Ascending aorta (tissue), 2 donors: ENCODE measurements around the gene LRRC36. TPM values are rescaled to one million over a fixed set of nuclear protein-coding genes. Genes with fewer than 3 reads are reported as not detected.
A peak's percentile ranks its signal among the peaks of the same experiment; 100 is the strongest.

Experiments used
- DNase-seq, 2 donors: peaks; one replicate each; pipeline ENCODE4 v3.0.0-alpha.2; 2019; ENCODE audit warnings: low spot score in 2 of 2
- H3K27ac ChIP-seq, 2 donors: fragments of 200-600 bp; sonication (generic); one replicate each; pipeline ENCODE4 v1.5.1; 2016 to 2017; ENCODE audit warnings: mild to moderate bottlenecking in 1 of 2
- H3K27me3 ChIP-seq: fragments of 200-600 bp; sonication (generic); one replicate; pipeline ENCODE4 v1.5.1; 2017
- H3K36me3 ChIP-seq, 2 donors: fragments of 200-600 bp; sonication (generic); one replicate each; pipeline ENCODE4 v1.5.1; 2016
- H3K4me1 ChIP-seq, 2 donors: fragments of 200-600 bp; sonication (generic); one replicate each; pipeline ENCODE4 v1.5.1; 2016 to 2017; ENCODE audit warnings: mild to moderate bottlenecking in 1 of 2
- H3K4me3 ChIP-seq, 2 donors: fragments of 200-600 bp; sonication (generic); one replicate each; pipeline ENCODE4 v1.5.1; 2016 to 2017; ENCODE audit warnings: mild to moderate bottlenecking in 1 of 2
- H3K9me3 ChIP-seq, 2 donors: fragments of 200-600 bp; sonication (generic); one replicate each; pipeline ENCODE4 v1.5.1; 2016
- CTCF ChIP-seq, 3 experiments: fragments of 200-600 bp in 2 of 3; fragments of 450-650 bp in 1 of 3; sonication (generic) in 2 of 3; IDR thresholded peaks; one replicate each; pipeline ENCODE4 v1.5.1; 2016 to 2019; ENCODE audit warnings: antibody characterized with exemption in 3 of 3, mild to moderate bottlenecking in 1 of 3, moderate library complexity in 1 of 3
- intact Hi-C: fragments of 100-400 bp; cut with DNase I; formaldehyde crosslinking; loops from one replicate; pipeline ENCODE4 v1.15.1; 2023
- total RNA-seq: library from RNA; depleted of rRNA; stranded (reverse); fragments of >200 nt; gene quantifications from one replicate; pipeline ENCODE4 v1.1.0, GENCODE V29; 2016

The LRRC36 gene
- total RNA-seq, 1 donor from 2014 or later = not detected

DNA sequence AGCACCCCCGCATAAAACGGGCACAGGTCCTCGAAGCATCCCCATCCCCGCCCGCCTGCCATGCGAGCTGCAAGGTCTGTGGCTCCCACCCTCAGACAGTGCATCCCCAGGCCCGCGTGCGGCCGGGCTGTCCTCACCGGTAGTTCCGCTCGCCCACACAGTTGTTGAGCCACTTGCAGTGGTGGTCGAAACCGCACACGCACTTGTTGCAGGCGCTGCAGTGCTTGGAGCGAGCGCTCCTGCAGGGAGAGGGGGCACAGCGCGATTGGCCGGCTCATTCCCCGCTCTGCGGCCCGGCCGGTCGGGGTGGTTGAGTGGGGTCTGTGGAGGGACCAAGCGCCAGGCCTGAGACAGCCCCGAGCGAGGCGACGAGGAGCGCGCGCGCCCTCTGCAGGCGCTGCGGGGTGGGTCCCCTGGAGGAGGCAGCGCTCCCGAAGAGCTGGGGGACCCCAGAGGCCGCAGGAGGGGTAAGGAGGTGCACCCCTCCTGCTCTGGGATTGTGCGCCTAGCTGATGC, 72.7 kb downstream of the LRRC36 start:
- no peaks in the 10 kb centered on the region for H3K9me3 ChIP-seq
- intact Hi-C loops = loop anchor here (10.0 kb wide), 1 partner anchor 114 kb away; no protein-coding TSS in a partner anchor
- DNase-seq = no peak
- H3K4me3 ChIP-seq = no peak overlapping the region
- no peaks in the 10 kb centered on the region for H3K36me3 ChIP-seq
- peaks cover 6% of the 10 kb centered on the region for H3K27me3 ChIP-seq
- H3K4me1 ChIP-seq = peaks cover 4 to 16% of the 10 kb centered on the region in 2 donors
- TF ChIP-seq CTCF (IDR thresholded peaks at IDR 0.05) = peak; percentile 55 to 77 (median 65)
- H3K27ac ChIP-seq = no peak overlapping the region

DNA sequence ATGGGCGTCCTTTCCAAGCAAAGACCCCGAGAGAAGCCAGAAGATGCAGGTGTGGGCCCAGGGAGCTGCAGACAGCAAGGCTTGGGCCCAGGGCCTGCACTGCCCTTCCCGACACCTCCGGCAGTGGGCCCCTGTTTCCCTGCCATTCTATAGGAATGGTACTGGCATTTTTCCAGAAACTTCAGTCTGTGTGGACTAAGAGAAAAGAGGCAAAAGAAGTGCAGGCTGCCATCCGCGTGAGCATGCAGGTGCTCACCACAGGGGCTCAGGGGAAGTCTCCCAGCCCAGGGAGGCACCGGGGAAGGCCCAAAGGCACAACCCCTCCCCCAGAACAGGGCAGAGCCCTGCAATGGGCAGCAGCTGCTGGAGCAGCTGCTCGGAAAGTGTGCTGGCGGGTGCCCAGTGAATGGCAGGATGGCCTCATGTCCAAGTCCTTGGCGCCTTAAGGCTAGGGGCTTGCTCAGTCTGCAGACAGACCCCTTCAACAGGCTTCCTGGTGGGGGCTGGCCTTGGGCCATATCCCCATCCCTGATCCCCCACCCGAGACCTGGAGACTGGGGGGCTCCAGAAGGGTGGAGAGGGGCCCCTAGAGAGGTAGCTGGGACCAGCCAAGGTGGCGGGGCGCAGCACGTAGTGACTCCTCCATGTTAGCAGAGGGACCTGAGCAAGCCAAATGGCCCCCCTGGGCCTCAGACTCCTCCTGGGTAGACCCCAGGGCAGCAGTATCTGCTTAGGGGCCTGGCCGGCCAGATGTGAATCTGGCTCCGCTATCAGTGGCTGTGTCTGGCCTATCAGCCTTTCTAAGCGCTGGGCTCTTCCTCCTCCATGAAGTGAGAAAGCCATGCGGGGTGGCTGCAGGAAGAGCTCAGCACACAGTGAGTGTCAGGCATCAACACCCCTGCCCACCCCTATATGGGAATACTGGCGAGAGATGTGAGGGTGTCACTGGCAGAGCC, 73.4 kb downstream of the LRRC36 start:
- H3K4me3 ChIP-seq = no peak overlapping the region

DNA sequence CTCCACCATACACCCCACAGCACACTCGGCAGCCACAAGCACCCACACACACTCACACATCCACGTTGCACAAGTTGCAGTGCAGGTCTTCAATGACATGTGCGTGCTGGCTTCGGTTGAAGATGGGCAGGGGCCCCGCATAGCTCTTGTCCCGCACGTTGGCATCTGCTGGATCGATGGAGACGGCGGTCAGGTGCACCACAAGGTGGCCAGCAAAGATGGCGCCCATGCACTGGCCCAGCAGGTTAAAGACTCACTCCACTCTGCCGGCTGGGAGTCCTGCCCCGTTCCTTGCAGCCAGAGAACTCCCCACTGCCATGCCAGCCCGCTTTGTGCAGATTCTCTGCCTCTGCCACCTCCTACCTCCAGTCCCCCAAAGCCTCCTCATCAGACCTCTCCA, 74.3 kb downstream of the LRRC36 start:
- H3K27ac ChIP-seq = no peak overlapping the region
- DNase-seq = no peak

More for the DNA sequence above, 73.4 kb downstream of the LRRC36 start:
- intact Hi-C loops = loop anchor here (10.0 kb wide), 1 partner anchor 115 kb away; no protein-coding TSS in a partner anchor
- no peaks in the 10 kb centered on the region for H3K36me3 ChIP-seq
- H3K4me1 ChIP-seq = peaks cover 3 to 12% of the 10 kb centered on the region in 2 donors
- peak in 1 of 3 experiments; percentile 6 for TF ChIP-seq CTCF (IDR thresholded peaks at IDR 0.05)
- H3K27me3 ChIP-seq = peaks cover 3% of the 10 kb centered on the region
- no peak for DNase-seq
- no peak overlapping the region for H3K27ac ChIP-seq
- no peaks in the 10 kb centered on the region for H3K9me3 ChIP-seq

GRCh38 chr16:67403976-67404555, 77.5 kb downstream of the LRRC36 start:
- Histone ChIP-seq H3K9me3 (no peaks in the 10 kb centered on the region), H3K27ac (no peak overlapping the region), H3K27me3 (no peaks in the 10 kb centered on the region), H3K36me3 (no peaks in the 10 kb centered on the region), H3K4me1 (peaks cover 0 to 6% of the 10 kb centered on the region in 2 donors), H3K4me3 (no peak overlapping the region)
- intact Hi-C loops = no loop called here
- DNase-seq = no peak
- no peak for TF ChIP-seq CTCF (IDR thresholded peaks at IDR 0.05)

More for the DNA sequence above, 74.3 kb downstream of the LRRC36 start:
- H3K4me3 ChIP-seq = no peak overlapping the region
- H3K9me3 ChIP-seq = no peaks in the 10 kb centered on the region
- intact Hi-C loops = no loop called here
- no peaks in the 10 kb centered on the region for H3K36me3 ChIP-seq
- peaks cover 3 to 12% of the 10 kb centered on the region in 2 donors for H3K4me1 ChIP-seq
- no peaks in the 10 kb centered on the region for H3K27me3 ChIP-seq
- TF ChIP-seq CTCF (IDR thresholded peaks at IDR 0.05) = no peak

DNA sequence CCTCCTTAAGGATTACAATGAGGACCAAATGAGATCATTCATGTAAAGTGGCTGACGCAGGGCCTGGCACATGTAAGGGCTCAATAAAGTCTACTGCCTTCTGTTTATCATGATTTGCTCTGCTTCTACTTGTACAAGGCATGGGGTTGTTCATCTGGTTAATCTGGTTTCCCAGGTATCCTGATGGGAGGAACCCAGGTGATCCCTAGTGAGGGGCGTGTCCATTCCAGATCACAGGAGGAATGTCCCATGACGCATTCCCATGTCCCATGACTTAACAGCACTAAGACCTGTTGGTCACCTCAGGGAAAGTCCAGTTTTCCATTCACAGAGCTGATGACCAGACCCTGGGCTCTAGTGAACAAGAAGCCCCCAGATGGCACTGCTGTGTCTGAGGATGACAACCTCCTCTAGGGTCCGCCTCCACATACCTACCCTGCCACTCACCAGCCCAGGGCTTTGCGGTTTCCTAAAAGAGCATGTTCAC, 78.2 kb downstream of the LRRC36 start:
- no peaks in the 10 kb centered on the region for H3K27me3 ChIP-seq
- no peak overlapping the region for H3K4me3 ChIP-seq
- H3K4me1 ChIP-seq = no peaks in the 10 kb centered on the region
- no peaks in the 10 kb centered on the region for H3K36me3 ChIP-seq
- intact Hi-C loops = no loop called here
- DNase-seq = no peak
- no peak overlapping the region for H3K27ac ChIP-seq
- TF ChIP-seq CTCF (IDR thresholded peaks at IDR 0.05) = no peak
- no peaks in the 10 kb centered on the region for H3K9me3 ChIP-seq
